Measurements from ENCODE around the gene LMF1. TPM values are rescaled to one million over a fixed set of nuclear protein-coding genes. Genes with fewer than 3 reads are reported as not detected.

LMF1 gene
- total RNA-seq, 4 donors from 2014 or later: 7.7 to 15.8 (median 10.2) TPM

- H3K36me3 ChIP-seq: no peaks in the 10 kb centered on the region
- in situ Hi-C loops (cut with MboI; ENCODE audit: low sequenced_read_pairs in 4 of 4) (no loop called here), intact Hi-C loops (cut with DNase I; ENCODE audit: low total_unique reads) (no loop called here)
- H3K4me3 ChIP-seq: no peak overlapping the region
- TF ChIP-seq, protein P1, sequence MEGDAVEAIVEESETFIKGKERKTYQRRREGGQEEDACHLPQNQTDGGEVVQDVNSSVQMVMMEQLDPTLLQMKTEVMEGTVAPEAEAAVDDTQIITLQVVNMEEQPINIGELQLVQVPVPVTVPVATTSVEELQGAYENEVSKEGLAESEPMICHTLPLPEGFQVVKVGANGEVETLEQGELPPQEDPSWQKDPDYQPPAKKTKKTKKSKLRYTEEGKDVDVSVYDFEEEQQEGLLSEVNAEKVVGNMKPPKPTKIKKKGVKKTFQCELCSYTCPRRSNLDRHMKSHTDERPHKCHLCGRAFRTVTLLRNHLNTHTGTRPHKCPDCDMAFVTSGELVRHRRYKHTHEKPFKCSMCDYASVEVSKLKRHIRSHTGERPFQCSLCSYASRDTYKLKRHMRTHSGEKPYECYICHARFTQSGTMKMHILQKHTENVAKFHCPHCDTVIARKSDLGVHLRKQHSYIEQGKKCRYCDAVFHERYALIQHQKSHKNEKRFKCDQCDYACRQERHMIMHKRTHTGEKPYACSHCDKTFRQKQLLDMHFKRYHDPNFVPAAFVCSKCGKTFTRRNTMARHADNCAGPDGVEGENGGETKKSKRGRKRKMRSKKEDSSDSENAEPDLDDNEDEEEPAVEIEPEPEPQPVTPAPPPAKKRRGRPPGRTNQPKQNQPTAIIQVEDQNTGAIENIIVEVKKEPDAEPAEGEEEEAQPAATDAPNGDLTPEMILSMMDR (IDR thresholded peaks at IDR 0.05 in 4 of 5, conservative IDR thresholded peaks at IDR 0.05 in 1 of 5): no peak
- TF ChIP-seq POLR2A (IDR thresholded peaks at IDR 0.05): no peak
- DNase-seq (no peak), ATAC-seq (no peak)
- H3K4me1 ChIP-seq: no peaks in the 10 kb centered on the region
- peaks cover 0 to 14% (median 0%) of the 10 kb centered on the region in 3 donors for H3K9me3 ChIP-seq
- H3K27me3 ChIP-seq: peaks cover 44 to 71% (median 55%) of the 10 kb centered on the region in 3 donors
- no peak overlapping the region for H3K27ac ChIP-seq
These were observed 20.6 kb upstream of the LMF1 start for GRCh38 chr16:991345-991744.

- Histone ChIP-seq H3K4me3 (no peak overlapping the region), H3K27ac (no peak overlapping the region), H3K9me3 (peaks cover 0 to 14% (median 0%) of the 10 kb centered on the region in 3 donors), H3K27me3 (peaks cover 40 to 71% (median 51%) of the 10 kb centered on the region in 3 donors), H3K4me1 (no peaks in the 10 kb centered on the region), H3K36me3 (no peaks in the 10 kb centered on the region)
- ATAC-seq: no peak
- TF ChIP-seq POLR2A (IDR thresholded peaks at IDR 0.05): no peak
- TF ChIP-seq, protein P1 (IDR thresholded peaks at IDR 0.05 in 4 of 5, conservative IDR thresholded peaks at IDR 0.05 in 1 of 5): no peak
- intact Hi-C loops (cut with DNase I; ENCODE audit: low total_unique reads): no loop called here
- no peak for DNase-seq
- in situ Hi-C loops (cut with MboI; ENCODE audit: low sequenced_read_pairs in 4 of 4): no loop called here
These were observed 19.9 kb upstream of the LMF1 start for GRCh38 chr16:990516-991291.

DNA sequence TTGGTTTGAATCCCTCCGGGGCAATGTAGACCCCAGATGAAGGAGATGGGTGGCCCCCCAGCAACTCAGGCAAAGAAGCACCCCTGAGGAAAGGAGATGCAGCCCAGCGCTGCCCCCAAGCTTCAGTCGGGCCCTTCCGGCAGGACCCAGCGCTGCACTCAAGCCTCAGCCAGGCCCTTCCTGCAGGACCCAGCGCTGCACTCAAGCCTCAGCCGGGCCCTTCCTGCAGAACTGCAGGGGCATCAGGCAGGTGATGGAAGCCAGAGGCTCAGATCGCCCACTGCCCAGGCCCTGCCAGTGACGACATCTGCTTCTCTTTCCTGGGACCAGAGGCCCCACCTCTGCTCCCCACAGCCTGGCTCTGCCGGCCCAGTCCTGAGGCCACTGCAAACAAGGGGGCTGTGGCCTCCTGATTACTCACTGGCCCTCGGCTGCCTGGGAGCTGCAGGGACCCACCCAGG lies 18.6 kb upstream of the LMF1 start:
- intact Hi-C loops (cut with DNase I; ENCODE audit: low total_unique reads): no loop called here
- Histone ChIP-seq H3K4me1 (no peaks in the 10 kb centered on the region), H3K4me3 (no peak overlapping the region), H3K27ac (no peak overlapping the region), H3K27me3 (peaks cover 41 to 67% (median 53%) of the 10 kb centered on the region in 3 donors), H3K9me3 (peaks cover 0 to 1% (median 0%) of the 10 kb centered on the region in 3 donors), H3K36me3 (no peaks in the 10 kb centered on the region)
- ATAC-seq (no peak), DNase-seq (no peak)
- in situ Hi-C loops (cut with MboI; ENCODE audit: low sequenced_read_pairs in 4 of 4): no loop called here
- TF ChIP-seq, protein P1 (IDR thresholded peaks at IDR 0.05 in 4 of 5, conservative IDR thresholded peaks at IDR 0.05 in 1 of 5): no peak
- TF ChIP-seq POLR2A (IDR thresholded peaks at IDR 0.05): no peak

GRCh38 chr16:988471-989353 lies 17.9 kb upstream of the LMF1 start:
- H3K27me3 ChIP-seq: peaks cover 44 to 68% (median 60%) of the 10 kb centered on the region in 3 donors
- no peak for ATAC-seq

More at GRCh38 chr16:988471-989353, 17.9 kb upstream of the LMF1 start:
- Histone ChIP-seq H3K9me3 (no peaks in the 10 kb centered on the region), H3K4me1 (no peaks in the 10 kb centered on the region), H3K4me3 (no peak overlapping the region), H3K27ac (no peak overlapping the region), H3K36me3 (no peaks in the 10 kb centered on the region)
- TF ChIP-seq, protein P1 (IDR thresholded peaks at IDR 0.05 in 4 of 5, conservative IDR thresholded peaks at IDR 0.05 in 1 of 5): no peak
- TF ChIP-seq POLR2A (IDR thresholded peaks at IDR 0.05): no peak
- in situ Hi-C loops (cut with MboI; ENCODE audit: low sequenced_read_pairs in 4 of 4): no loop called here
- DNase-seq: no peak
- intact Hi-C loops (cut with DNase I; ENCODE audit: low total_unique reads): no loop called here
